HG02763 (cell line): ENCODE results near the gene PTBP3.
"Not testable (repeated sequence)": the region's sequence is repeated elsewhere in the genome, so short reads cannot be mapped to it uniquely, and the experiment has no call there.

Experiments used
- ATAC-seq: cut with Tn5 transposase; IDR thresholded peaks from one replicate; pipeline ENCODE4 v1.9.1; 2021; ENCODE audit warnings: mild to moderate bottlenecking, moderate library complexity; ENCODE audit not compliant: unreplicated experiment

The PTBP3 gene

DNA sequence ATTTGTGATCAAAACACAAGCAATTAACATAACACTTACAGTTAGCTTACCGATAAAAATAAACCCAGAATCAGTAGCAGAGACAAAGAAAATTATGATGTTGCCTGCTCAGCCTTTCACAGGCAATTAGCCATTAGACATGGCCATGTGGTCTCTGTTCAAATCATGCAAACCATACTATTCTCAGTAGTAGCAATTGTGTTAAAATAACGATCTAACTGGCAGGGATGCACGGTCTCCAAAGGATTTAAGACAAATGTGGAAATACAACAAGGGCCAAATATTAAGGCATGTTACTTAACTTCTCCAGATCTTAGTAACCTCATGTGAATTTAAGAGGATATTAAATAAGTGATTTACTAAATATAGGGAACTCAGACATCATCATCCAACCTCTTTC, 59.5 kb downstream of the PTBP3 start:
- ATAC-seq = no peak

GRCh38 chr9:112271466-112272098, 61.8 kb downstream of the PTBP3 start:
- ATAC-seq = no peak

- ATAC-seq = no peak
Observed at GRCh38 chr9:112268413-112268812, 65.0 kb downstream of the PTBP3 start.

DNA sequence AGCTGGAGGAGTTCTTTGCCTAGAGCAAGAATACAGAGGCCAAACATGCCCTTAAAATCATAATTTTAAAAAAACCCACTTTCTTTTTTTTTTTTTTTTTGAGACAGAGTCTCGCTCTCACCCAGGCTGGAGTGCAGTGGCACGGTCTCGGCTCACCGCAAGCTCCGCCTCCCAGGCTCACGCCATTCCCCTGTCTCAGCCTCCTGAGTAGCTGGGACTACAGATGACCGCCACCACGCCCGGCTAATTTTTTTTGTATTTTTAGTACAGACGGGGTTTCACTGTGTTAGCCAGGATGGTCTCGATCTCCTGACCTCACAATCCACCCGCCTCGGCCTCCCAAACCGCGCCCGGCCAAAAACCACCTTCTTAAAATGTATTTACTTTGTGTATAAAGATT, 66.3 kb downstream of the PTBP3 start:
- not testable (repeated sequence) for ATAC-seq

- no peak for ATAC-seq
Observed at GRCh38 chr9:112265391-112265790, 68.0 kb downstream of the PTBP3 start.

GRCh38 chr9:112262577-112262976, 70.8 kb downstream of the PTBP3 start:
- no peak for ATAC-seq

DNA sequence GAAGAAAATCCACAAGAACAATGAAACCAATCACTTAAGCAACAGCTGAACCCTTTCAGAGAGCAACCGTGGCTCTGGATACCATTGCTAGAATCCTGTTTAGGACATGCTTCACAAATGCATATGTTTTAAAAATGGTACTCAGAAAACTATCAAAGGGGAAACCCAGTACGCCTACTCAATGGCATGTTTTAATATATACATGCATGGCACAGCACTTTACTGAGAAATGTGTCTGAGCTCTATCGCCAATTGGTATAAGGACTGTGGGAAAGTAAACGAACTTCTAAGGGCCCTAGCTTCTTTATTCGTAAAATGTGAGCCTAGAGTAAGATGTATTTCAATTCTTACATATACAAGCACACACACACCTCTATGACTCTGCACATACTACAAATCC, 72.3 kb downstream of the PTBP3 start:
- ATAC-seq = no peak

DNA sequence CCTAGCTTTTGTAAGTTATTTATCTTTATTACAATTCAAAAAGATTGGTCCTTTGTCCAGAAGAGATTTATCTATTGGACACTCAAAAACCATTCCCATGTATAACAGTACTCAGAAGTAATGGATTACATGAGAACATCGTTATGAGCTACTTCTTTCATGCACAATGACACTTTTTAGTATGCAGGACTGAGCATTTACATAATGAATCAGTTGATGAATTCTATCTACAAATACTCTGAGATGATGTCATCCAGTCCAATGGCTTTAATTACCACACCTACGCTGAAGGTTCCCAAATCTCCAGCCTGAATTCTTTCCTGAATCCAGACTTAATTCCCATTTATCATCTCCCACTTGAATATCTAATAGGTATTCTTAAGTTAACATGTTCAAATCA, 75.3 kb downstream of the PTBP3 start:
- ATAC-seq = no peak

DNA sequence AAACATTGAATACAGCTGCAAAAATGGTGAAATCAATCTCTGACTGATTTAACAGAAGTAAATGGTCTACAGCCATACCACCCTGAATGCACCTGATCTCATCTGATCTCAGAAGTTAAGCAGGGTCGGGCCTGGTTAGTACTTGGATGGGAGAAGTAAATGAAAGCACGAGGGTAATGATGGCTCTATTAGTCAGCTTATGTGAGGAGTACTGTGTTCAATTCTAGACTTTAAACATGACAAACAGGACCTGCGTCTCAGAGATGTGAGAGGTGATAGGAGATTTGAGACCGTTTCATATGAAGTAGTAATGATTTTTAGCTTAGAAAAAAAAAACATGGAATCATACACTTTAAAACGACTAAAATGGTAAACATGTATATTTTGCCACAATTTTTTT, 81.2 kb downstream of the PTBP3 start:
- ATAC-seq = no peak

DNA sequence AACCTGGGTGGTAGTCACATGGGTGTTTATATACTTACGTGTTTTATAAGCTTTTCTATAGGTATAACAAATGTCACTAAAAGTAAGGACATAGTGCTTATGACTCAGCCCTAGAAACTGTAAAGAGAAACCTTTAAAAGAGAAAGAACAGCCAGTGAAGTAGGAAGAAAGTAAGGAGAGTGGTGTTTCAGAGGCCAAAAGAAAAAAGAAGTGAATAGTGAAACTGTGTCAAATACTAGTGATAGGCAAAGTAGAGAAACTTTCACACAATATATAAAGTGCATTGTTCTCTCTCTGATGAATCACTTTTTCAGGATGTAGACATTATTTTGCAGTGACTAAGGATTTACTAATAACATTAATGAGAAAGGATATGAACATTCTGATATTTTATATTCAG, 84.1 kb downstream of the PTBP3 start:
- ATAC-seq = peak; percentile 44

DNA sequence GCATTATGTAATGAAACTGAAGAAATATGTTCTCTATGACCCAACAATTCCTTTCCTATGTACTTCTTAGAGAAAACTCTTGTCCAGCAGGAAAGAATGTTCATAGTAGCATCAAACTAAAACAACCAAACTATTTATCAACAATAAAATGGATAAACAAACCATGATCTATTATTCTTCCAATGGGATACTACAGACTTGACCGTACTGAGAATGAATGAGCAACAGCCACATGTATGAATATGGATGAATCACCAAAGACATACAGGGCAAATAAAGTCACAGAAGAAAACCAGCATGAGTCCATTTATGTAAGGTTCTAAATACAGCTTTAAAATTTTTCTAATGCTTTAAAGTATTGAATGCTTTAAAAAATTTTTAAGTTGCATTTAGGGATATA, 84.7 kb downstream of the PTBP3 start:
- no peak for ATAC-seq

GRCh38 chr9:112247090-112247489, 86.3 kb downstream of the PTBP3 start:
- ATAC-seq = no peak

- ATAC-seq = no peak
Observed at GRCh38 chr9:112245126-112245525, 88.3 kb downstream of the PTBP3 start.

- no peak for ATAC-seq
Observed at GRCh38 chr9:112242147-112242804, 91.1 kb downstream of the PTBP3 start.

GRCh38 chr9:112241491-112241890, 91.9 kb downstream of the PTBP3 start:
- ATAC-seq = no peak

DNA sequence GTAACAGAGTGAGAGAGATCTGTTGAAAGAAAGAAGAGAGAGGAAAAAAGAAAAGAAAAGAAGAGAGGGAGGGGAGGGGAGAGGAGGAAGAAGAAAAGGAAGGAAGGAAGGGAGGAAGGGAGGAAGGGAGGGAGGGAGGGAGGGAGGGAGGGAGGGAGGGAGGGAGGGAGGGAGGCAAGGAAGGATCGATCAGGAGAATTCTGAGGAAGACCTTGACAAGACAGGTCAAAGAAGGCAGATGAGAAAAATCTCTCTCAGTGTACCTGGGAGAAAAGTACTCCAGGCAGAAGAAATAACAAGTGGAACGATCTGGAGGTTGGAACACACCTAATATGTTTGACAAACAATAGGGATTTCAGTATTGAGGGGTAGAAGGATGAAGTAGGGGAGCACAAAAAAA, 93.7 kb downstream of the PTBP3 start:
- no peak for ATAC-seq

GRCh38 chr9:112239284-112239683, 94.1 kb downstream of the PTBP3 start:
- ATAC-seq = no peak

DNA sequence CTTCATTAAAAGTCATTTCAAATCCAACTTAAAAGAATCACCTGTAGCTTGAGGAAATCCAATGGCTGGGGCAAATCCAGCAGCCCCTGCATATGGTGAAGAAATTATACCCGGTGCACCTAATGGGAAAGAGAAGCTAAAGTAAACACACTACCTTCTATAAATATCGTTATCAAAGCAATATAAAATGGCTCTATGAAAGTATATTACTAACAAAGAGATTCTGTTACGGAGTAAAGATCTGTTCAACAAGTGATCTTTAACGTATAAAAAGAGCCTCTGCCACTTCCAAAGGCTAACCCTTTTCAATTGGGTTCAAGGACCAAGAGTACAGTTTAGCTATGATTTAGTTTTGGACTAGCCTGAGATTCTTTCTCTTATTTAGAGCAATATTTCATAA, 98.6 kb downstream of the PTBP3 start:
- ATAC-seq = no peak

- ATAC-seq = no peak
Observed at GRCh38 chr9:112233769-112234168, 99.7 kb downstream of the PTBP3 start.

DNA sequence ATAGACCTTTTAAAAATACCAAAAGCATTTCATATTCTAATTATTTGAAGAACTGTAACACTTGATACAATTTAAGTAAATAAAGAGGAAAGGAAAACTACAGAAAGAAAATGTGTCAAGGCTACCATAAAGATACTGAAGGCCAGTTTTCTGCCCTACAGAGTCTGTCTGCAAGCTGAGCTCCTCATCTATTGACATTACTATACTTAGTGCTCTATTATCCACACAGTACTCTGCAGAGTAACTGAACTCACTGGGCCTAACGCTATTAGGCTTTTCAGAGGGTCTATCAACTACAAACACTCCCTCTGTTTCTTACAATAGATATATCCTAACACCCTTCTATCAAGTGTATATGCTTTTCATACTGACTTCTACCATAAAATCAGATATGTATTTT, 101.2 kb downstream of the PTBP3 start:
- ATAC-seq = no peak

DNA sequence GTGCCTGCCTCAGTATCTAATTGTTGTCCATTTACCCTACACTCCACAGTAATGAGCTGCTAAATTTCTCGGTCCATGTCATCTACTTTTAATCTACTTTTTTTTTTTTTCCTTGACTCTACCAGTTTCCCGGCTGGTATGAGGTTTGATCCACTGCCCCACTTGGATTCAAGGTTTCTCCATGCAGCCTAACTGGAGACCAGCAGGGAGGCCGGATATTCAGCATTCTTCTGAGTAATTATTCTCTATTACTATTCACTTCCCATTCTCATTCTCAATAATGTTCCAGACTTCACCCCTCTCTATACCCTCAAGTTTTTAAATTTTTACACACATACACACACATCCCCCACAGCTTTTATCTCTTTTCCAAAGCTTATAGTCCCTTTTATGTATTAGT, 107.3 kb downstream of the PTBP3 start:
- no peak for ATAC-seq

GRCh38 chr9:112224401-112225289, 108.8 kb downstream of the PTBP3 start:
- no peak for ATAC-seq
